Transverse colon (tissue), 3 donors: Measurements from ENCODE around the gene ICOSLG.

Source experiments
- CTCF ChIP-seq, 5 experiments: fragments of 200-600 bp in 3 of 5; fragments of 450-650 bp in 2 of 5; sonication (generic) in 3 of 5; IDR thresholded peaks; 1 replicate in 2 of 5; 2 replicates in 3 of 5; pipeline ENCODE4 v1.5.1; 2016 to 2017; ENCODE audit warnings: antibody characterized with exemption in 5 of 5, inconsistent platforms in 3 of 5, mild to moderate bottlenecking in 2 of 5, moderate library complexity in 1 of 5
- EP300 ChIP-seq: sonication (generic); formaldehyde crosslinking; IDR thresholded peaks from one replicate; pipeline ENCODE4 v1.6.1; 2017; ENCODE audit warnings: antibody characterized with exemption, low read depth

GRCh38 chr21:44281801-44282200 lies 41.1 kb upstream of the ICOSLG start:
- no peak for TF ChIP-seq CTCF (IDR thresholded peaks at IDR 0.05)
- TF ChIP-seq EP300, result no peak
